DMS79 (cell line): ENCODE results near the gene USF2.

Experiments used
- DNase-seq: peaks from one replicate; lab custom pipeline; 2025; lab: John Stamatoyannopoulos, UW

USF2 gene

DNA sequence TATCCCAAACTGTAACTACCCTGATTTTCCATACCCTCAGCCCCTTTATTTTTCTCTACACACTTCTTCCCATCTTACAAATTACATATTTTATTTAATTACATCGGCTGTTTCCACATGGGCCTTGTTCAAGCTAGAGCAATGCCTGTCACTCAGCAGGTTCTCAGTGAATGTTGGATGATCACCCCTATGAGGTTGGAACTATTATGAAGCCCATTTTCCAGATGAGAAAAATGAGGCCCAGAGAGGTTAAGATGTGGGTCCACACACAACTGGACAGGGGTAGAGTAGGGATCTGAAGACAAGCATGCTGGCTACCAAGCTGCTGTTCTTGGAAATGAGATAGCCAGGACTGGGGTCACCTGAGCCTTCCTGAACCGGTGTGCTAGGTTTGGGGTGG lies 33.2 kb downstream of the USF2 start:
- no peak for DNase-seq

DNA sequence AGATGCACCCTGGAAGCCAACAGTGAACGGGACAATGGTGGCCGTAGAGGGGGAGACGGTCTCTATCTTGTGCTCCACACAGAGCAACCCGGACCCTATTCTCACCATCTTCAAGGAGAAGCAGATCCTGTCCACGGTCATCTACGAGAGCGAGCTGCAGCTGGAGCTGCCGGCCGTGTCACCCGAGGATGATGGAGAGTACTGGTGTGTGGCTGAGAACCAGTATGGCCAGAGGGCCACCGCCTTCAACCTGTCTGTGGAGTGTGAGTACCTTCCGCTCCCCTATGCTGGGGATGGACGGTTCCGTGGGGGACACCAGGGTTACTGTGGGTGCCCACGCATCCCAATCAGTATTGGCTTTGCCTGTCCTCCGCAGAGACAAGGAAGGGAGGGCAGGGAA lies 33.7 kb downstream of the USF2 start:
- no peak for DNase-seq

DNA sequence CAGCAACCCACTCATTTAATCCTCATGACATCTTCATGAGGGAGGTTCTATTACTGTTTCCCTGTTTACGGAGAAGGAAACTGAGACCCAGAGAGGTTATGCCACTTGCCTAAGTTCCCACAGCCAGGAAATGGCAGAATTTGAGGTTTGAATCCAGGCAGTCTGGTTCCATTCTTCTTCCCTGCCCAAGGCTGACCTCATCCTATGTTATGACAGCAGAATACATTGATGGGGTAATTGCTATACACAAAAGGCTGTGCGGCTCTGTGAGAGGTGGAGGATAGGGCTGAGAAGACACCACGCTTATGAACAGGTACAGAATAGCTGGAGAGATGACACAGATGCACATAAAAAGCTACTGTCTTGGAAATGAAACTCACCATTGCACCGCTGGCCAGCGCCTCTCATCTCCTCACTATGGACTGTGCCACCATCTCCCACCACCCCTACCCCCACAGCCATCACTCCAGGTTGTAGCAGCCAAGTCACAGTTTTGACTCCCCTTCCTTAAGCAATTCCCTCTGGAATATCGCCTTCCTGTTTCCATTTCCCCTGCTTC lies 34.7 kb downstream of the USF2 start:
- no peak for DNase-seq

- DNase-seq, result no peak
Measured at GRCh38 chr19:35304036-35304435, 35.3 kb downstream of the USF2 start.

DNA sequence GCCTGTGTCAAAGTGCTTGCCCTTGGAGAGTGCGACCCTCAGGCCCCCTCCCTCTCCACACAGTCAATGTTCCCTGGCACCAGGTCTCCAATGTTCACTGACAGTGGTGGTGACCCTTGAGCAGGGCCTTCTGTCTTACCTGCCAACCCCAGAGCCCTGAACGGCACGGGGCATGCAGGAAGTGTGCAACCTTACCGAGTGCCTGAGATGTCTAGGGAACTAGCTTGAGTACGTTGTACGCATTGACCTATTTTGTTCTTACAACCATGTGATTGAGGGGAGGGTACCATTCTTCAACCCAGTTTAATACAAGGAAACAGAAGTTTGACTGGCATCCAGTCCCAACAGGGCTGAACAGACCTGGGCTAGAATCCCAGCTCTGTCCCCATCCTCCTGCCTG lies 36.4 kb downstream of the USF2 start:
- no peak for DNase-seq

DNA sequence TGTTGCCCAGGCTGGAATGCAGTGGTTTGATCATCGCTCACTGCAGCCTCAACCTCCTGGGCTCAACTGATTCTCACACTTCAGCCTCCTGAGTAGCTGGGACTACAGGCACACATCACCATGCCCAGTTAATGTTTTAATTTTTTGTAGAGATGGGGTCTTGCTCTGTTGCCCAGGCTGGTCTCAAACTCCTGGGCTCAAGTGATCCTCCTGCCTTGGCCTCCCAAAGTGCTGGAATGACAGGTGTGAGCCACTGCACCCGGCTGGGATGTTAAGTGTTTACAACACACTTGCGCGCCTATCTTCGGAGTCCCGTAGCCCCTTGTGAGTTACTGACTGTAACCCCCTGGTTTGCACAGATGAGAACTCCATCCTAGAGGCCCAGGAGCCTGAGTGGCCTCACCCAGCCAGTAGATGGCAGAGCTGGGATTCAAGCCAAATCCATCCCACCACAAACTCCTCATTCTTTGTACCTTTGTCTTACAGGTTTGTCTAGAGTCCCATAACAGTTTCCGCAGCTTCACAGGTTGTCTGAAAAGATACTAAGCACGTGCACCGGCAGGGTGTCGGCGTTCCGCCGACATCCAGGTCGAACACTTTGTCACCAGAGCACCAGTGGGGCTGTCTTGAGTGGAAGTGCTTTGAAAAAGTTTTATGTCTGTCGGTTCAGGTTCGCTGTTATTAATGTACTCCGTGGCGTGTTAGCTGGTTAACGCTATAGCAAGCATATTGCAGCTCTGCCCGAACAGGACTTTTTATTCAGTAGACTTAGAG lies 37.9 kb downstream of the USF2 start:
- peak; percentile 5 for DNase-seq

DNA sequence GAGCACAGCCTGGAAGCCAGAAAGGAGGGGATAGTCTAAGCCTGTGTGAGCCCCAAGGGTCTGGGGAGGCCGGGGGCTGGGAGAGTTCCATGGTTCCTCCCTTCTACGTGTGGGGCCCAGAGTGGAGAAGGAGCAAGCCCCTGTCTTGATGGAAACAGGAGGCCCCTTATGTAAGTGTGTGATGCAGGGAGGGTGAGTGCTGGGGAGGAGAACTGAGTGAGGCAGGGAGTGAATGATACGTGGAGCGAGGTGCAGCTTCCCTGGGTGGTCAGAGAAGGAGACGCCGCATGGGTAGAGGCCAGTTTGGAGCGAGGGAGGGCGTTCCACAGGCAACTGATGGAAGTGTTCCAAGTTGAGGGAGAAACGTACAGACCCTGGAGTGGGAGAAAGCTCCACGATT lies 39.2 kb downstream of the USF2 start:
- DNase-seq, result no peak

GRCh38 chr19:35308910-35309309 lies 40.1 kb downstream of the USF2 start:
- no peak for DNase-seq

GRCh38 chr19:35309481-35310279 lies 40.9 kb downstream of the USF2 start:
- DNase-seq, result no peak

DNA sequence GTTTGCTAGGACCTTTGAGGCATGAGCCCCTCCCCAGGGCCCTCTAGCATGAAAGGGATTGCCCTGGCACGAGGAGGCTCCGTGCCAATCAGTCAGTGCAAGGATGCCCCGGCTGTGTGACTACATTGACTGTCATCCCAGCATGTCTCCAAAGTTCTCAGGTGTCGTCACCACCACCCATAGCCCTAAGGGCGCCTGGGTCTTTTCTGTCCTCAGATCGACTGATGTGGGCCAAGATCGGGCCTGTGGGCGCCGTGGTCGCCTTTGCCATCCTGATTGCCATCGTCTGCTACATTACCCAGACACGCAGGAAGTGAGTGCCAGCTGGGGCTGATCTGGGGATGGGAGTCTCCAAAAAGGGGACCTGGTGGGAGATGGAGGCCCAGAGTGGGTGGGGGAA lies 41.6 kb downstream of the USF2 start:
- no peak for DNase-seq

GRCh38 chr19:35310811-35311465 lies 42.2 kb downstream of the USF2 start:
- no peak for DNase-seq

GRCh38 chr19:35311901-35312665 lies 43.3 kb downstream of the USF2 start:
- no peak for DNase-seq

DNA sequence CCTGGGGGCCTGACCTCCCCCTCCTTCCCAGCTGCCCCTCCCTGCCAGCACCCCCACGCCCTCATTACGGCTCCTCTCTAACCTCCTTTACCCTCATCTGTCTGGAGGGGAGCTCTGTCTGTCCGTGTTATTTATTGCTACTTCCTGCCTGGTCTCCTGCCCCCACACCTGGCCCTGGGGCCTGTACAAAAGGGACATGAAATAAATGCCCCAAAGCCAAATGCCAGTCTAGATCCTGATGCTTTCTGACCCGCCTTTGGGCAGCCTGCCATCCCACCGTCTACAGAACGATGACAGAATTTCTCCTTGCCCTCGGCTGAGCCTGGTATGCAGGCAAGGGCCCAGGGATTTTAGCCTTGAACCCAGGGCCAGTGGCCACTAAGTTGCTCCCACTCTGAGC lies 44.8 kb downstream of the USF2 start:
- no peak for DNase-seq

GRCh38 chr19:35314031-35314430 lies 45.3 kb downstream of the USF2 start:
- DNase-seq, result no peak

- DNase-seq, result no peak
Measured at GRCh38 chr19:35314858-35315470, 46.2 kb downstream of the USF2 start.

DNA sequence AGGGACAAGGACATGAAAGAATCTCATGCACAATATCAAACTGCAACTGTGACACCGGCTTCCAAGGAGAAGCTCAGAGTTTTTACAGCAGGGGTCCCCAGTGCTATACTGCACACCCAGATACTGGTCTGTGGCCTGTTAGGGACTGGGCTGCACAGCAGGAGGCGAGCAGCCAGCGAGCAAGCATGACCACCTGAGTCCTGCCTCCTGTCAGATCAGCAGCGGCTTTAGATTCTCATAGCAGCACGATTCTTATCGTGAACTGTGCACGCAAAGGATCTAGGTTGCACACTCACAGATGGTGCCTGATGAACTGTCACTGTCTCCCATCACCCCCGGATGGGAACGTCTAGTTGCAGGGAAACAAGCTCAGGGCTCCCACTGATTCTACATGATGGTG lies 47.1 kb downstream of the USF2 start:
- DNase-seq, result no peak

DNA sequence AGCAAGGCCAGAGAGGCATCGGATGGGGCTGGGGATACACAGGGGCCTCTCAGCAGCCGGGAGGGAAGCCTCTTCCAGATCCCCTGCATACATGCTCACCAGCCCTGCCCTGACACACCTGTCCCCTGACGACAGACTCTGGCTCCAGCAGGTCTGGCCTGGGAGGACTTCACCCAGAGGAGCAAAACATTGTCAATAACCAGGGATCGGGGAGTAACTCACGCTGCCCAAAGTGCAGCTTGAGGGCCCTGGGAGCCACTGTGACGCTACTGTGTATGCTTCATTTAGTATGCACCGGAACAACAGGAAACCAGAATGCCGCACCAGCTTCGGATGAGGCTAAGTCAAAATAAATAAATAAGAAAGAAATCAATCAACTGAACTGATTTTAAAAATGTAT lies 47.8 kb downstream of the USF2 start:
- peak; percentile 81 for DNase-seq

- DNase-seq, result no peak
Measured at GRCh38 chr19:35317464-35318043, 48.8 kb downstream of the USF2 start.

- DNase-seq, result no peak
Measured at GRCh38 chr19:35318679-35319448, 50.1 kb downstream of the USF2 start.

- DNase-seq, result no peak
Measured at GRCh38 chr19:35320065-35320713, 51.4 kb downstream of the USF2 start.
